DOHH2 (cell line): ENCODE data around the gene SCLT1.

ENCODE experiments used
- EZH2phosphoT487 ChIP-seq: fragments of 200-600 bp; sonication (generic); IDR thresholded peaks from 2 replicates; pipeline ENCODE4 v1.6.1; 2017; ENCODE audit warnings: borderline replicate concordance, mild to moderate bottlenecking, antibody characterized with exemption, low read length, moderate library complexity, mixed read lengths
- TF ChIP-seq, protein P1 (sequence below): fragments of 200-600 bp; sonication (generic); IDR thresholded peaks from one replicate; pipeline ENCODE4 v1.5.1; 2014; ENCODE audit warnings: antibody characterized with exemption, mild to moderate bottlenecking, low read depth, low read length; ENCODE audit not compliant: poor library complexity, severe bottlenecking

DNA sequence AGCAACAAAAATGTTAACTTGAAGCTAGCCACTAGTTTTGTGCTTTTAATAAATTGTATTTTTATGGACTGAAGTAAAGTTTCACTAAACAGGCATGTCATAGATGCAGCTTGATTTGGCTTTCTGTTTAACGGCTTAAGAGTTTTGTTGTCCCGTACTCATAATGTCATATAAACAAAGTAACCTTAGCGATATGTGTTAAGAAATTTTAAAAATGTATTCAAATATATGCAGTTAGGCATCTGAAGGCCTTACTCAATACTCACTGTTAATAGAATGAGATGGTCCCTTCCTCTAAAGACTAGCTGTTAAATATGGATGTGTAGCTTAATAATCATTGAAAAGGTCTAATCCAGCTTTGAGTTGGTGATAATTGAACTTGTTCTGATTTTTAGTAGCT lies 1.0 kb upstream of the SCLT1 start:
- TF ChIP-seq, protein P1, sequence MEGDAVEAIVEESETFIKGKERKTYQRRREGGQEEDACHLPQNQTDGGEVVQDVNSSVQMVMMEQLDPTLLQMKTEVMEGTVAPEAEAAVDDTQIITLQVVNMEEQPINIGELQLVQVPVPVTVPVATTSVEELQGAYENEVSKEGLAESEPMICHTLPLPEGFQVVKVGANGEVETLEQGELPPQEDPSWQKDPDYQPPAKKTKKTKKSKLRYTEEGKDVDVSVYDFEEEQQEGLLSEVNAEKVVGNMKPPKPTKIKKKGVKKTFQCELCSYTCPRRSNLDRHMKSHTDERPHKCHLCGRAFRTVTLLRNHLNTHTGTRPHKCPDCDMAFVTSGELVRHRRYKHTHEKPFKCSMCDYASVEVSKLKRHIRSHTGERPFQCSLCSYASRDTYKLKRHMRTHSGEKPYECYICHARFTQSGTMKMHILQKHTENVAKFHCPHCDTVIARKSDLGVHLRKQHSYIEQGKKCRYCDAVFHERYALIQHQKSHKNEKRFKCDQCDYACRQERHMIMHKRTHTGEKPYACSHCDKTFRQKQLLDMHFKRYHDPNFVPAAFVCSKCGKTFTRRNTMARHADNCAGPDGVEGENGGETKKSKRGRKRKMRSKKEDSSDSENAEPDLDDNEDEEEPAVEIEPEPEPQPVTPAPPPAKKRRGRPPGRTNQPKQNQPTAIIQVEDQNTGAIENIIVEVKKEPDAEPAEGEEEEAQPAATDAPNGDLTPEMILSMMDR: no peak
- TF ChIP-seq EZH2phosphoT487: no peak
